ENCODE measurements around the gene FAS.

Gene FAS

GRCh38 chr10:88990384-88991160 is at the start of gene FAS:
FAS (plus strand) TSS chr10:88990798; CDS start chr10:88990877, 79 bp downstream.
- peak; percentile 91 for DNase-seq
- in situ Hi-C loops (cut with HindIII; ENCODE audit: low pct_ligation_motif_present, low pct_unique_long_range_greater_than_20kb, low sequenced_read_pairs): no loop called here

- no peak for DNase-seq
- in situ Hi-C loops (cut with HindIII; ENCODE audit: low pct_ligation_motif_present, low pct_unique_long_range_greater_than_20kb, low sequenced_read_pairs): no loop called here
These were observed 49.6 kb upstream of the FAS start for GRCh38 chr10:88941026-88941425.

- no peak for DNase-seq
These were observed 46.8 kb upstream of the FAS start for GRCh38 chr10:88943778-88944177.

GRCh38 chr10:88944813-88945212 is 45.8 kb upstream of the FAS start:
- in situ Hi-C loops (cut with HindIII; ENCODE audit: low pct_ligation_motif_present, low pct_unique_long_range_greater_than_20kb, low sequenced_read_pairs): no loop called here
- DNase-seq: no peak

More at GRCh38 chr10:88943778-88944177, 46.8 kb upstream of the FAS start:
- in situ Hi-C loops (cut with HindIII; ENCODE audit: low pct_ligation_motif_present, low pct_unique_long_range_greater_than_20kb, low sequenced_read_pairs): no loop called here

GRCh38 chr10:88946200-88946599 is 44.4 kb upstream of the FAS start:
- DNase-seq: no peak
- in situ Hi-C loops (cut with HindIII; ENCODE audit: low pct_ligation_motif_present, low pct_unique_long_range_greater_than_20kb, low sequenced_read_pairs): no loop called here

GRCh38 chr10:88946965-88947590 is 43.5 kb upstream of the FAS start:
- in situ Hi-C loops (cut with HindIII; ENCODE audit: low pct_ligation_motif_present, low pct_unique_long_range_greater_than_20kb, low sequenced_read_pairs): no loop called here
- DNase-seq: no peak

- no peak for DNase-seq
- in situ Hi-C loops (cut with HindIII; ENCODE audit: low pct_ligation_motif_present, low pct_unique_long_range_greater_than_20kb, low sequenced_read_pairs): no loop called here
These were observed 41.5 kb upstream of the FAS start for GRCh38 chr10:88949051-88949450.

- in situ Hi-C loops (cut with HindIII; ENCODE audit: low pct_ligation_motif_present, low pct_unique_long_range_greater_than_20kb, low sequenced_read_pairs): no loop called here
- DNase-seq: no peak
These were observed 40.4 kb upstream of the FAS start for GRCh38 chr10:88949912-88950837.

- no peak for DNase-seq
- in situ Hi-C loops (cut with HindIII; ENCODE audit: low pct_ligation_motif_present, low pct_unique_long_range_greater_than_20kb, low sequenced_read_pairs): no loop called here
These were observed 37.9 kb upstream of the FAS start, which contains the start of gene ACTA2 for GRCh38 chr10:88952647-88953111. ACTA2 (minus strand) TSS chr10:88952773; CDS start chr10:88948930, 3,843 bp downstream.

- in situ Hi-C loops (cut with HindIII; ENCODE audit: low pct_ligation_motif_present, low pct_unique_long_range_greater_than_20kb, low sequenced_read_pairs): no loop called here
- DNase-seq: no peak
These were observed 36.9 kb upstream of the FAS start for GRCh38 chr10:88953662-88954061.

- no peak for DNase-seq
- in situ Hi-C loops (cut with HindIII; ENCODE audit: low pct_ligation_motif_present, low pct_unique_long_range_greater_than_20kb, low sequenced_read_pairs): no loop called here
These were observed 36.0 kb upstream of the FAS start for GRCh38 chr10:88954458-88955083.

- in situ Hi-C loops (cut with HindIII; ENCODE audit: low pct_ligation_motif_present, low pct_unique_long_range_greater_than_20kb, low sequenced_read_pairs): no loop called here
- DNase-seq: no peak
These were observed 33.2 kb upstream of the FAS start for GRCh38 chr10:88957381-88957780.

GRCh38 chr10:88958721-88959120 is 31.9 kb upstream of the FAS start:
- in situ Hi-C loops (cut with HindIII; ENCODE audit: low pct_ligation_motif_present, low pct_unique_long_range_greater_than_20kb, low sequenced_read_pairs): no loop called here
- DNase-seq: no peak

- in situ Hi-C loops (cut with HindIII; ENCODE audit: low pct_ligation_motif_present, low pct_unique_long_range_greater_than_20kb, low sequenced_read_pairs): no loop called here
- no peak for DNase-seq
These were observed 29.8 kb upstream of the FAS start for GRCh38 chr10:88960802-88961201.

GRCh38 chr10:88961266-88961665 is 29.3 kb upstream of the FAS start:
- no peak for DNase-seq
- in situ Hi-C loops (cut with HindIII; ENCODE audit: low pct_ligation_motif_present, low pct_unique_long_range_greater_than_20kb, low sequenced_read_pairs): no loop called here

- in situ Hi-C loops (cut with HindIII; ENCODE audit: low pct_ligation_motif_present, low pct_unique_long_range_greater_than_20kb, low sequenced_read_pairs): no loop called here
- no peak for DNase-seq
These were observed 28.3 kb upstream of the FAS start for GRCh38 chr10:88962336-88962735.

- DNase-seq: no peak
- in situ Hi-C loops (cut with HindIII; ENCODE audit: low pct_ligation_motif_present, low pct_unique_long_range_greater_than_20kb, low sequenced_read_pairs): no loop called here
These were observed 27.3 kb upstream of the FAS start for GRCh38 chr10:88963318-88963717.

- no peak for DNase-seq
- in situ Hi-C loops (cut with HindIII; ENCODE audit: low pct_ligation_motif_present, low pct_unique_long_range_greater_than_20kb, low sequenced_read_pairs): no loop called here
These were observed 26.2 kb upstream of the FAS start for GRCh38 chr10:88964360-88964759.

Measured in ACHN (cell line).